GM21423 (cell line): ENCODE measurements around the gene CDC27.
"Not testable (repeated sequence)": the region's sequence is repeated elsewhere in the genome, so short reads cannot be mapped to it uniquely, and the experiment has no call there.

ENCODE experiments used
- ATAC-seq: cut with Tn5 transposase; IDR thresholded peaks from one replicate; pipeline ENCODE4 v1.9.1; 2021; ENCODE audit warnings: mild to moderate bottlenecking, moderate library complexity; ENCODE audit not compliant: unreplicated experiment

The CDC27 gene

DNA sequence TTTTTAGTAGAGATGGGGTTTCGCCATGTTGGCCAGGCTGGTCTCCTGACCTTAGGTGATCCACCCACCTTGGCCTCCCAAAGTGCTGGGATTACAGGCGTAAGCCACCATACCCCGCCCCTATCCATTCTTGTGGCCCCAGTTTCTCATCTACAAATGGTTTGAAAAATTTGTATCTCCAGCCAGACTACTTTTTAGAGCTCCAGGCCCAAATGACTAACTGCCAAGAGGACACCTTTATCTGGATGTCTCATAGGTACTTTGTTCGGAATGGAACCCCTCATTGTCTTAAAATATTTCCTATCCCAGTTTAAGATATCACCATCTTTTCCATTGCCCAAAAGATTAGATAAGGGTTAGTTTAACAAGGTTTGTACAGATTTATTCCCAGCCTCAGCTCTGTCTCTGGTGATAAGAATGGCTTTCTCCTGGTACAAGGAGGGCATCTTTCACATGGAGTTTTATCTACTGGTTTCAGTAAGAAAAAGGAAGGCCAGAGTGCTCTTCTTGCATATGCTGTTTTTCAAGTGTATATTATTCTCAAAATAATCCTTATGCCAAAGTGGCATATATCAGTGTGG lies 4.9 kb upstream of the CDC27 start:
- no peak for ATAC-seq

DNA sequence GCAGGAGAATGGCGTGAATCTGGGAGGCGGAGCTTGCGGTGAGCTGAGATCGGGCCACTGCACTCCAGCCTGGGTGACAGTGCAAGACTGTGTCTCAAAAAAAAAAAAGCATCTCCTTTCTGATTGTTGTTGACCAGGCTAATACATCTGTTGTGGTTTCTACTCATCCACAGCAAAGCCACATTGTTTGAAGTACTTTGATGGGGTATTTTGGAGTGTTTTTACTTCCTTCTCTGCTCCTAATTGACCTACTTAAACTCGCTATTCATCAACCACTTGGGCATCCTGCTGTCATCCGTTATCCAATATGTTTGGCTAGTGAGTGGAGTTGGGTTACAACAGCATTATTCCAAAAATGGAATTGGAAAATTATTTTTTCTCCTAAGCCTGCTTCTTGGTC lies 3.5 kb upstream of the CDC27 start:
- ATAC-seq, result no peak

- no peak for ATAC-seq
Observed at GRCh38 chr17:47190770-47191169, 1.7 kb upstream of the CDC27 start.

DNA sequence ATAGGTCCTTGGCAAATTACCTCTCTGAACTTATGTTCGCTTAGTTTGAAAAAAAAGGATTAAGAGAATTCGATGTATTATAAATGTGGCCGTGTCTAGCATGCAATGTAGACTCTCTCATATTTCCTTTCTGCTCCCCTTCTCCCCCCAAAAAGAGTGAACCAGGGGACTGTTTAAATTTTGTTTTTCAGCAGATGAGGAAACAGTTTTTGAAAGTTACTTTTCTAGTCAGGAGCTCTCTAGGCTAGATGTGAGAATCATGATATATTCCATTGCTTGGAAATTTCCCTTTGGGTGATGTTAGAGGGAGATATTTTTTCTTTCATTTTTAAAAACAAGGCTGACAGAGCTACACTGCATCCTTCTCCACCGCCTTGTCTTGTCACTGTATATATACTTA lies 1.1 kb upstream of the CDC27 start:
- no peak for ATAC-seq

DNA sequence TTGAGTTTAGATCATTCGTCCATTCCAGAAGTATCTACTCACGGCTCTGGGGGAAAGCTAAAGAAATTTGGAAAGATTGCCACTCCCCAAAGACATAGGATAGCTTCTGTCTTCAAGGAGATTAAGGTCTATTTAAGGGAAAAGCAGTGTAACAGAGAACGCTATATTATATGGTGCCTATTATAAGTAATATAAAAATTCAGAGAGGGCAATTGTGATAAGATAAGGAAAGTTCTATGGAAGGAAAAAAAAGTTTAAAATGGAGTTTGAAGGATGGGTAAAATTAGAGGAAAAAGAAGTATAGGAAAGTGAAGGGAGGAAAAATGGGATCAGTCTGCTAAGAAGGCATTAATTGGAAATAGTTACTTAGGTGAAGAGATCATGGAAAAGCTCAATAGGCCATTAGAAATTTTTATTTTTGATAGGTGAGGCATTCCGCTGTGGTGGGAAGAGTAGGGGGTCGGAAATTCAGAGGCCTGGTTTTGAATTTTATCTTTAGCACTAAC lies 690 bp upstream of the CDC27 start:
- ATAC-seq, result no peak

DNA sequence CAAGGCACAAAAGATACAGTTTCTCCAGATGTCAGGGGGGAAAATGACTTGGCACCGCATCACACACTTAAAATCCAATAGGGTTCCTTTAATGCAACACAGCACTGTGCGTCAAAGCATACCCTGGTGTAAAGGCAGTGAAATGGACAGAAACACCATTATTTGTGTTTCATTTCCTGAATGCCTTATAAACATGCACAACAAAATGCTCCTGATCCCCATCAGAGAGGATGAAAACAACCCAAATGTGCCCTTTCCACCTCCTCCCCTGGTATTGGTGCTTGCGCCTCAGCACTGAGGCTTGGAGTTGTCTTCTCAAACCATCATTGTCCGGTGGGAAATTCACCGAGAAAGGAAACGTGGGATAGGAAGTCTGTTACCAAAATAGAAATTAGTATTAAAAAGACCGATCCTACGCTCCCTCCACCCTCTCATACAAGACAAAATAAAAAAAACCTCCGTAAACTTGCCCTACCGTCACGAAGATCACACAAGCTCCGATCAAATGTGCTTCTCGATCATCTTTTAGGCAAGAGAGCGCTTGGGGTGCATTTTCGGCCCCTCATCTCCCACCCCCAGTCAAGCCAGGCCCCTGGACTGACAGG lies 722 bp downstream of the CDC27 start:
- no peak for ATAC-seq

GRCh38 chr17:47184681-47185080 lies 4.4 kb downstream of the CDC27 start:
- ATAC-seq, result no peak

- ATAC-seq, result not testable (repeated sequence)
Observed at GRCh38 chr17:47180988-47181387, 8.1 kb downstream of the CDC27 start.

GRCh38 chr17:47180337-47180736 lies 8.8 kb downstream of the CDC27 start:
- no peak for ATAC-seq

GRCh38 chr17:47179141-47179540 lies 10.0 kb downstream of the CDC27 start:
- no peak for ATAC-seq

- no peak for ATAC-seq
Observed at GRCh38 chr17:47177261-47177660, 11.8 kb downstream of the CDC27 start.

GRCh38 chr17:47176389-47176826 lies 12.7 kb downstream of the CDC27 start:
- no peak for ATAC-seq

- not testable (repeated sequence) for ATAC-seq
Observed at GRCh38 chr17:47174823-47175222, 14.3 kb downstream of the CDC27 start.

GRCh38 chr17:47172696-47173565 lies 16.2 kb downstream of the CDC27 start:
- ATAC-seq, result no peak

DNA sequence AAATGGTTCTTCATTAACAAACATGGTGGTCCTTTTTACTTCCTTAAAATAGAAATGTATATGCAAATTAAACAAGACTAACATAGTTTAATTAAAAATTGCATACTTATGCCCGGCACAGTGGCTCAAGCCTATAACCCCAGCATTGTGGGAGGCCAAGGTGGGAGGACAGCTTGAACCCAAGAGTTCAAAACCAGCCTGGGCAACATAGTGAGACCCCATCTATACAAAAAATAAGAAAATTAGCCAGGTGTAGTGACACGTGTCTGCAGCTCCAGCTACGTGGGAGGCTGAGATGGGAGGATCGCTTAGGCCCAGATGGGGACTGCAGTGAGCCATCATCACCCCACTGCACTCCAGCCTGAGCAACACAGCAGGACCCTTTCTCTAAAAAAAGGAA lies 18.4 kb downstream of the CDC27 start:
- ATAC-seq, result no peak

GRCh38 chr17:47168896-47169295 lies 20.2 kb downstream of the CDC27 start:
- not testable (repeated sequence) for ATAC-seq

- not testable (repeated sequence) for ATAC-seq
Observed at GRCh38 chr17:47166854-47167253, 22.2 kb downstream of the CDC27 start.

GRCh38 chr17:47165137-47165536 lies 24.0 kb downstream of the CDC27 start:
- ATAC-seq, result no peak

DNA sequence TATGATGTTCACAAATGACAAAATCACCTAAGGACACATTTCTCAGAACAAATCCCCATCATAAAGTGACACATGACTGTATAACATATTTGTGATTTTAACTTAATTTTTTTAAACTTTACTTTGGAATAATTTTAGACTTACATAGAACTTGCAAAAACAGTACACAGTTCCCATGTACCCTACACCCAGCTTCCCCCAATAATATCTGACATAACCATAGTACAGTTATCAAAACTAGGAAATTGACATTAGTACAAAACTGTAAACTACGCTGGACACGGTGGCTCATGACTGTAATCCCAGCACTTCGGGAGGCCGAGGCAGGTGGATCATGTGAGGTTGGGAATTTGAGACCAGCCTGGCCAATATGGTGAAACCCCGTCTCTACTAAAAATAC lies 24.8 kb downstream of the CDC27 start:
- ATAC-seq, result no peak

DNA sequence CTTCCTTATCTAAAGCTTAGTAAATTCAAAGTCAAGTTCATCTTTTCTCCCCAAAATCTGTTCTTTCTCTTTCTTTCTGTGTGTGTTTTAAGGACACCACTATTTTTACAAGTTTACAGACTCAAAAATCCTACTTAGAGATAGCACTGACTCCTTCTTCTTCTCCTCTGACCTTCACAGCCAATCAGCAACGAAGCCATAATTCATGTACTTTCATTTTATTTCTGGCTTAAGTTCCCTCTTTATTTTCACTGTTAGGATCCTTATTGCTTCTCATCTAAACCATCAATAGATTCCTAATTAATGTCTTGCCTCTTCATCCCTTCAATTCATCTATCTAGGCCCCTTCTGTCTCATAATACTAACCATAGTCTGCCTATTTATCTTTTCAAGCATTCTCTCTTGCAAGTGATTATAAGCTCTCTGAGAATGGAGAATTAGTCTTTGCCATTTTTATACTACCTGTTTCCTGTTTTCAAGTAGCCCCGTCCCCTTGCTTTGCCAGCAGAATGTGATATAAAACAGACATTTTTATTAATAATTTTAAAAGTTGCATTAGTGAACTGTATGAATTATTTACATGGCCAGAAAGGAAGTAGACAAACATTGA lies 27.0 kb downstream of the CDC27 start:
- ATAC-seq, result no peak

DNA sequence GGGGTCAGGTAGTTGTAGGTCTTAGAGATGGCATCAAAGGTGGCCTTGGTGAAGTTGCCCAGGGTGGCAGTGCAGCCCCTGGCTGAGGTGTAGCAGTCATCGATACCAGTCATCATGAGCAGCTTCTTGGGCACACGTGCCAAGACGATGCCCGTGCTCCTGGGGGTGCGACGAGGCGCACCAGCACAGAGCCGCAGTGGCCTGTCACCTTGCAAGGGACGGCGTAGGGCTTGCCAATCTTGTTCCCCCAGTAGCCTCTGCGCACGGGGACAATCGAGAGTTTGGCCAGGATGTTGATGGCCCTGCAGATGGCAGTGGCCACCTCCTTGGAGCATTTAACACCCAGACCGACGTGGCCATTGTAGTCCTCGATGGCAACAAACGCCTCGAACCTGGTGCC lies 29.8 kb downstream of the CDC27 start:
- ATAC-seq, result no peak
